Memory B cell (primary cell): Measurements from ENCODE around the gene MAOA.

Experiments
- ATAC-seq: fragments of 150-1000 bp; cut with Tn5 transposase; 2 replicates; pipeline ENCODE4 v1.10.0; 2021; ENCODE audit warnings: low read depth, mild to moderate bottlenecking, moderate library complexity
- DNase-seq, 2 donors: peaks; one replicate each; pipeline ENCODE4 v3.0.0; 2022; ENCODE audit warnings: low spot score in 2 of 2
- H3K27ac Mint-ChIP-seq: one replicate; pipeline ENCODE4 v1.8.0; 2022; ENCODE audit warnings: mild to moderate bottlenecking, moderate library complexity, mixed read lengths
- H3K27me3 Mint-ChIP-seq: one replicate; pipeline ENCODE4 v1.8.0; 2022; ENCODE audit warnings: mixed read lengths
- H3K36me3 Mint-ChIP-seq: one replicate; pipeline ENCODE4 v1.8.0; 2022; ENCODE audit warnings: mild to moderate bottlenecking, mixed read lengths
- H3K4me1 Mint-ChIP-seq: one replicate; pipeline ENCODE4 v1.8.0; 2022; ENCODE audit warnings: mixed read lengths
- H3K4me3 Mint-ChIP-seq: one replicate; pipeline ENCODE4 v1.8.0; 2022; ENCODE audit warnings: mild to moderate bottlenecking, moderate library complexity, mixed read lengths
- H3K9me3 Mint-ChIP-seq: one replicate; pipeline ENCODE4 v1.8.0; 2022; ENCODE audit warnings: mixed read lengths

The MAOA gene

GRCh38 chrX:43741843-43742573 is 85.9 kb downstream of the MAOA start:
- no peak for DNase-seq
- no peaks in the 10 kb centered on the region for H3K4me1 Mint-ChIP-seq
- no peak overlapping the region for H3K27ac Mint-ChIP-seq
- H3K4me3 Mint-ChIP-seq, result no peak overlapping the region
- no peak for ATAC-seq
- H3K27me3 Mint-ChIP-seq, result no peaks in the 10 kb centered on the region
- no peaks in the 10 kb centered on the region for H3K36me3 Mint-ChIP-seq
- H3K9me3 Mint-ChIP-seq, result no peaks in the 10 kb centered on the region

- no peaks in the 10 kb centered on the region for H3K27me3 Mint-ChIP-seq
- H3K27ac Mint-ChIP-seq, result no peak overlapping the region
- DNase-seq (no peak), ATAC-seq (no peak)
- H3K36me3 Mint-ChIP-seq, result no peaks in the 10 kb centered on the region
- no peak overlapping the region for H3K4me3 Mint-ChIP-seq
- no peaks in the 10 kb centered on the region for H3K9me3 Mint-ChIP-seq
- no peaks in the 10 kb centered on the region for H3K4me1 Mint-ChIP-seq
These were observed 87.2 kb downstream of the MAOA start for GRCh38 chrX:43743100-43743822.

- H3K27ac Mint-ChIP-seq, result no peak overlapping the region
- no peak for ATAC-seq
- no peaks in the 10 kb centered on the region for H3K27me3 Mint-ChIP-seq
- no peaks in the 10 kb centered on the region for H3K9me3 Mint-ChIP-seq
- DNase-seq, result no peak
- no peaks in the 10 kb centered on the region for H3K4me1 Mint-ChIP-seq
- H3K4me3 Mint-ChIP-seq, result no peak overlapping the region
- H3K36me3 Mint-ChIP-seq, result no peaks in the 10 kb centered on the region
These were observed 88.2 kb downstream of the MAOA start for GRCh38 chrX:43744284-43744683.

DNA sequence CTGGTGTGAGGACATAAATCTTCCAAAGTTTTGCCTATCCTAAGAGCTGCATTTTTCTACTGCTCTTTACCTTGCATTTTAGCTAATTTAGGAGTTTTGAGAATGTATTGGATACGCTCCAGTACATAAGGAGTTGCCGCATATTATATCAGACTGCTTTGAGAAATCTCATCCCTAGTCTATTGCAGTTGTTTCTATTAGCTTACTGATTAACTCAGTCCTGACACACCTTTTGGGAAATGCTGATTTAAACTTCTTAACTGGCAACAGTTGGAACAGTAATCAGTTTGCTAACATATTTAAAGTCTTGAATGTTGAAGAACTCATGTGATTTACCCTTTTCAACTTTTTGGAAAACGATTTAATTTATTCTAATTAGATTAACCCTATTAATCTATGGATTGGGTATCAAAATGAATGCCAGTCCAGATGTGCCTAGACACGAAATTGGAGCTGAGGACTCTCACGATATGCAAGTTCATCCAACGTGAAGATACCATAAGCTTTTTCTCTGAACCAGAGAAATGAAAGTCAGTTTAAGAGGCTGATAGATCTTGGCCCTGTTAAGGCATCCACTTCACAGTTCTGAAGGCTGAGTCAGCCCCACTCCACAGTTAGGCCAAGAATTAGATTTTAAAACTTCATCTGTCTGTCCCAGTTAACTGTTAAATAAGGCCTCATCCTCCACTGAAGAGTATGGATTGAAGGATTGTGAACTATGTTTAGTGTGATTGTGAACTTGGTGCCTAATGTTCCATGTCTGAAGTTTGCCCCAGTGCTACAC is 90.0 kb downstream of the MAOA start:
- DNase-seq (no peak), ATAC-seq (no peak)
- Mint-ChIP-seq H3K27ac (no peak overlapping the region), H3K4me1 (peaks cover 6% of the 10 kb centered on the region), H3K4me3 (no peak overlapping the region), H3K27me3 (peaks cover 1% of the 10 kb centered on the region), H3K36me3 (no peaks in the 10 kb centered on the region), H3K9me3 (no peaks in the 10 kb centered on the region)

DNA sequence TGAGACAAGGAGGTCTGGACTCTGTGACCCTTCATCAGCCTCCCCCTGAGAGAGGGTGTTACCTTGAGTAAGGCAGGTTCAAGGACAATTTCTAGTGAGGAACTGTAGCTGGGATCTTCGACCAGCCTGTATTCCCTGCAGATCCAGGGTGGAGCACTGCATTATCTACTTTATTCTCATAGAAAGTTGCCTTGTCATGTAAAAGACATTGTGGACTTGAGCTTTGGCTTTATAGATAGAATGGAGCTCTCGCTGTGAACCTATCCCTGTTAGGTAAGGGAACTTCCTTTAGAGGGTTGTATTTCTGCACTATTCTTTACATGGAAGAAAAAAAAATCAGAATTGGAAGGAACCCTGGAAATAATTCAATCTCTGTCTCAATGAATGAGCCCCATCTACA is 91.4 kb downstream of the MAOA start:
- no peak overlapping the region for H3K4me3 Mint-ChIP-seq
- peaks cover 6% of the 10 kb centered on the region for H3K4me1 Mint-ChIP-seq
- no peak overlapping the region for H3K27ac Mint-ChIP-seq
- DNase-seq, result no peak
- no peaks in the 10 kb centered on the region for H3K9me3 Mint-ChIP-seq
- peaks cover 1% of the 10 kb centered on the region for H3K27me3 Mint-ChIP-seq
- ATAC-seq, result no peak
- no peaks in the 10 kb centered on the region for H3K36me3 Mint-ChIP-seq

- Mint-ChIP-seq H3K36me3 (no peaks in the 10 kb centered on the region), H3K9me3 (no peaks in the 10 kb centered on the region), H3K27me3 (peaks cover 1% of the 10 kb centered on the region), H3K4me1 (peaks cover 6% of the 10 kb centered on the region), H3K4me3 (no peak overlapping the region), H3K27ac (no peak overlapping the region)
- ATAC-seq, result peak; percentile 87
- DNase-seq, result peak in 1 of 2 donors; percentile 34
These were observed 94.2 kb downstream of the MAOA start for GRCh38 chrX:43750248-43750676.

DNA sequence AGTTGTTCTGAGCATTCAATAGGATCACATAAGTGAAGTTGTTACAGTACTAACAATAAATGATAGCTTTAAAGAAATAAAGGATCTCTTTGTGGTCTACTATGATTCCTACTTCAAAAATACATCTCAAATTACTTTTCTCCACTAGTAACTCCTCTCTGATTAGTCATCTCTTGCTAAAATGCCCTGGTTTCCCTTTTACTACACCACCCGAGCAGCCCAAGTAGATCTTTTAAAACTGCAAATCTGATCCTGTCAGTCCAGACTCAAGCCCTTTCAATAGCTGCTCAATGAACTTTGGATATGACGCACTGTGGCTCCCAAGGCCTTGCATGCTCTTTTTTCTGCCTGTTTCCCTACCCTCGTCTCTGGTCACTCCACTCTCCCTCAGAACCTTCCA is 97.5 kb downstream of the MAOA start:
- H3K9me3 Mint-ChIP-seq, result no peaks in the 10 kb centered on the region
- no peak overlapping the region for H3K4me3 Mint-ChIP-seq
- H3K36me3 Mint-ChIP-seq, result no peaks in the 10 kb centered on the region
- no peak for ATAC-seq
- H3K4me1 Mint-ChIP-seq, result peaks cover 6% of the 10 kb centered on the region
- DNase-seq, result no peak
- H3K27ac Mint-ChIP-seq, result no peak overlapping the region
- peaks cover 1% of the 10 kb centered on the region for H3K27me3 Mint-ChIP-seq

DNA sequence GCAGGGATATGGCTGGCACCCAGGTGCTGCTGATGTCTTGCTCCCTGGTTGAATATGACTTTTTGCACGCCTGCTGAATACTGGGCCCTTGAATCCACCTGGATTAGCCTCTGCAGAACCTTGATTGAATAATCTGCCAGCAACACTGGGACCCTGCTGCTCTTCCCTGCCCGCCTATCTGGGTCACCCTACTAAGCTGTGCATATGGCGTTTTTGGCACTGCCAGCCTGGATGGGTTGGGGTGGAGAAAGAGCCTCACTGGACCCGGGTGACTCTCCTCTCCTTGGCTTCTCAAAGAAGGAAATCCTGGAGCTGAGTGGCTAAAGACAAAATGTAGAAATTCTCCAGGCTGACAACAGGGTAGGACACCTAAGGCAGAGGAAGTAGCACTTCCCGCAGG is 100.0 kb downstream of the MAOA start:
- Mint-ChIP-seq H3K9me3 (no peaks in the 10 kb centered on the region), H3K27ac (no peak overlapping the region), H3K36me3 (no peaks in the 10 kb centered on the region), H3K4me1 (no peaks in the 10 kb centered on the region), H3K27me3 (no peaks in the 10 kb centered on the region), H3K4me3 (no peak overlapping the region)
- ATAC-seq (no peak), DNase-seq (no peak)

- H3K27me3 Mint-ChIP-seq, result peaks cover 2% of the 10 kb centered on the region
- H3K27ac Mint-ChIP-seq, result no peak overlapping the region
- H3K9me3 Mint-ChIP-seq, result no peaks in the 10 kb centered on the region
- H3K4me1 Mint-ChIP-seq, result no peaks in the 10 kb centered on the region
- no peaks in the 10 kb centered on the region for H3K36me3 Mint-ChIP-seq
- ATAC-seq (no peak), DNase-seq (no peak)
- no peak overlapping the region for H3K4me3 Mint-ChIP-seq
These were observed 101.9 kb downstream of the MAOA start for GRCh38 chrX:43758044-43758443.

- DNase-seq (no peak), ATAC-seq (no peak)
- Mint-ChIP-seq H3K4me3 (no peak overlapping the region), H3K27me3 (no peaks in the 10 kb centered on the region), H3K9me3 (peaks cover 1% of the 10 kb centered on the region), H3K4me1 (no peaks in the 10 kb centered on the region), H3K27ac (no peak overlapping the region), H3K36me3 (no peaks in the 10 kb centered on the region)
These were observed 130.0 kb downstream of the MAOA start for GRCh38 chrX:43785930-43786591.
